ENCODE results near the gene TOM1L1.

TOM1L1 gene

DNA sequence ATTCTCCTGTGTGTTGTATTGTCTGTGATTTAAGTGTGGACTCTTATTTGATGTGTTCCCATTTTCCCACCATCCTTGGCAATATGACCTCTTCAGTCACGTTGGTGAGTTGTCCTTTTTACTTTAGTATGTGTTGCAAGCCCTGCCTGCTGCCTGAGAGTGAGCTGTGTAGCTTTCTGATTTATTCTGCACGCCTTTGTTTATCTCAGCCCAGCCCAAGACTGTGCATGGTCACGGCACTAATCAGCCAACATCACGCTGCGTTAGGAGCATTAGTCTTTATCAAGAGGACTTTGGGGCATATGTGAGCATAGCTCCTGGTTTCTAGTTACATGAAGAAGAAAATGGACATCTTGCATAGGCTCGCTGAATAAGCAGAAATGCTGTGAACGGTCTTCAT, 6.0 kb downstream of the TOM1L1 start:
- Histone ChIP-seq H3K36me3 (ENCODE audit: insufficient read depth, low read length) (peaks cover 5% of the 10 kb centered on the region; the same call in 1 of the 2 replicates), H3K9me3 (ENCODE audit: control insufficient read depth, insufficient read depth, low read length) (no peaks in the 10 kb centered on the region), H3K4me1 (ENCODE audit: insufficient read depth, low read length) (no peaks in the 10 kb centered on the region), H3K9ac (ENCODE audit: low read depth, low read length) (no peak overlapping the region)

- H3K9me3 ChIP-seq (ENCODE audit: control insufficient read depth, insufficient read depth, low read length), result no peaks in the 10 kb centered on the region
- H3K9ac ChIP-seq (ENCODE audit: low read depth, low read length), result no peak overlapping the region
- H3K36me3 ChIP-seq (ENCODE audit: insufficient read depth, low read length), result peaks cover 5% of the 10 kb centered on the region; the same call in 1 of the 2 replicates
- H3K4me1 ChIP-seq (ENCODE audit: insufficient read depth, low read length), result no peaks in the 10 kb centered on the region
Measured at GRCh38 chr17:54907376-54907775, 6.7 kb downstream of the TOM1L1 start.

DNA sequence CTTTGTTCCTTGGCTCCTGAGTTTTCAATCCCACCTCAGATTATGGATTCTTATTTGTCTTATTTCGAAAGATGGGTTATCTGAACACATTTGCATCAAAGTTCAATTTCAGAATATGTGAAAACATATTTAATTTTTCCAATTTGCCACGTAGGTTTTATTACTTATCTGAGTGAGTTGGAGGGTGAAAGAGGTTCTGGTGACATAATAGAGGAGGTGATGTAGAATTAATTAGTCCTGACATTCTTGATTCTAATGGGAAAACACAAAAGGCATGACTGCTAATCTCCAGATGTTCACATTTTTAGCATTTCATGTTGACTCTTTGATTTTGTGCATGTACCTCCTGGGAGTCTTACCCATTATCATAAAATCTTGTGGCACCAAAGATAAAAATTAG, 9.1 kb downstream of the TOM1L1 start:
- Histone ChIP-seq H3K4me1 (ENCODE audit: insufficient read depth, low read length) (no peaks in the 10 kb centered on the region), H3K9ac (ENCODE audit: low read depth, low read length) (no peak overlapping the region), H3K36me3 (ENCODE audit: insufficient read depth, low read length) (peaks cover 18% of the 10 kb centered on the region), H3K9me3 (ENCODE audit: control insufficient read depth, insufficient read depth, low read length) (no peaks in the 10 kb centered on the region)

DNA sequence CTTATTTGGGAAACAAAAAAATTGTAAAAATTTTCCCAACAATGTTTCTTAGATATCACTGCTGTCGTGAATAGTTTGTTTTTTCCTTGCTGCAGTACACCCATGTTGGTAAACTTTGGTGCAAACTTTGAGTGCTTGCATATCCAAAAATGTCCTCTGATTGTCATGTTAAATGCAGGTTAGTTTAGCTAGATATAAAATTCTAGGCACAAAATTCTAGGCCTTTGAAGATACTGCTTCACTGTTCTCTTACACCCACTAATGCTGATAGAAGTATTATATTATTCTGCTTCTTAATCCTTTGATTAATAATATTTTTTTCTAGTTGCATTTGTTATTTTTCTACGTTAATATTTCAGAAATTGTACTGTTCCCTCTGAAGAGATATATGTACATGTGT, 16.1 kb downstream of the TOM1L1 start:
- peaks cover 14% of the 10 kb centered on the region; the same call in 1 of the 2 replicates for H3K4me1 ChIP-seq (ENCODE audit: insufficient read depth, low read length)
- H3K9me3 ChIP-seq (ENCODE audit: control insufficient read depth, insufficient read depth, low read length), result peaks cover 6% of the 10 kb centered on the region
- H3K36me3 ChIP-seq (ENCODE audit: insufficient read depth, low read length), result peaks cover 31% of the 10 kb centered on the region
- H3K9ac ChIP-seq (ENCODE audit: low read depth, low read length), result no peak overlapping the region

DNA sequence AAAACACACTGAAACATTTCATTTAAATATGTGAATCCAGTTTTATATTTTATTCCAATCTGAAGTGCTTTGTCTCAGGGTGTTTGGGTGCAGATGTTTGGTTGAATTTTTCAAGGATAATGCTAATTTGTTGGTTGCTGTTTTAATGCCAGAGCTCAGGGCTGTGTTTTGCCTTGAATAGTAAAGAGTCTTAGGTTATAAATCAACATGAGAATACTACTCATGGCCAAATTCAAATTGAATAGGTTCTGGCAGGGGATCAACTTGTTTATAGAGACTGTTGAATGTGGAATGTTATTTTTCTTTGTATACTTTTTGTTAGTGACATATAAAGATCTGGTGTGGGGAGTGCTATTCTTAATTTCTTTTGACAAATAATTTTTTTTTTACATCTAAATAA, 18.8 kb downstream of the TOM1L1 start:
- Histone ChIP-seq H3K4me1 (ENCODE audit: insufficient read depth, low read length) (peaks cover 14% of the 10 kb centered on the region; the same call in 1 of the 2 replicates), H3K36me3 (ENCODE audit: insufficient read depth, low read length) (peaks cover 22% of the 10 kb centered on the region), H3K9me3 (ENCODE audit: control insufficient read depth, insufficient read depth, low read length) (peaks cover 6% of the 10 kb centered on the region), H3K9ac (ENCODE audit: low read depth, low read length) (no peak overlapping the region)

- Histone ChIP-seq H3K4me1 (ENCODE audit: insufficient read depth, low read length) (peaks cover 14% of the 10 kb centered on the region; the same call in 1 of the 2 replicates), H3K9me3 (ENCODE audit: control insufficient read depth, insufficient read depth, low read length) (peaks cover 6% of the 10 kb centered on the region), H3K9ac (ENCODE audit: low read depth, low read length) (no peak overlapping the region), H3K36me3 (ENCODE audit: insufficient read depth, low read length) (peaks cover 13% of the 10 kb centered on the region; the same call in 1 of the 2 replicates)
Measured at GRCh38 chr17:54920819-54921218, 20.2 kb downstream of the TOM1L1 start.

GRCh38 chr17:54924405-54924804, 23.8 kb downstream of the TOM1L1 start:
- Histone ChIP-seq H3K4me1 (ENCODE audit: insufficient read depth, low read length) (peaks cover 6% of the 10 kb centered on the region; the same call in 1 of the 2 replicates), H3K9me3 (ENCODE audit: control insufficient read depth, insufficient read depth, low read length) (no peaks in the 10 kb centered on the region), H3K9ac (ENCODE audit: low read depth, low read length) (no peak overlapping the region), H3K36me3 (ENCODE audit: insufficient read depth, low read length) (peaks cover 5% of the 10 kb centered on the region)

GRCh38 chr17:54927525-54927924, 26.9 kb downstream of the TOM1L1 start:
- Histone ChIP-seq H3K9me3 (ENCODE audit: control insufficient read depth, insufficient read depth, low read length) (no peaks in the 10 kb centered on the region), H3K4me1 (ENCODE audit: insufficient read depth, low read length) (peaks cover 3% of the 10 kb centered on the region; the same call in 1 of the 2 replicates), H3K36me3 (ENCODE audit: insufficient read depth, low read length) (peaks cover 17% of the 10 kb centered on the region), H3K9ac (ENCODE audit: low read depth, low read length) (no peak overlapping the region)

DNA sequence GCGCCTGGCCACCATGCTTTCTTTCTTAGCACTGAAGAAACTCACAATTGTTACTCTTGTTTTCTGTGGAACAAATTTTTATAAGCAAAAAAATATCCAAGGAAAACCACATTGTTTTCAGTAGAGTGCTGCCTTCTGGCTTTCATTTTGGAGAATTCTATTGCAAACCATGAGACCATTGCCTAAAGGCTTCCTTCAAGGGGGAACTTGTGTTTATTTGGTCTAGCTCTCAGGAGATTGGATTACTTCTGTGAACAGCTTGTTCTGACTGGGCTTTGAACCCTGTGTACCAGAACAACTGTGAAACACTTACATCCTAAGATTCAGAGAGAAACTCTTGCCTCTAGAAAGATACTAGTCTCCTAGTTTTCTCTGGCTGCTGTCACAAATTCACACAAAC, 32.1 kb downstream of the TOM1L1 start:
- no peak overlapping the region for H3K9ac ChIP-seq (ENCODE audit: low read depth, low read length)
- H3K9me3 ChIP-seq (ENCODE audit: control insufficient read depth, insufficient read depth, low read length), result no peaks in the 10 kb centered on the region
- no peaks in the 10 kb centered on the region for H3K4me1 ChIP-seq (ENCODE audit: insufficient read depth, low read length)
- peaks cover 43% of the 10 kb centered on the region for H3K36me3 ChIP-seq (ENCODE audit: insufficient read depth, low read length)

DNA sequence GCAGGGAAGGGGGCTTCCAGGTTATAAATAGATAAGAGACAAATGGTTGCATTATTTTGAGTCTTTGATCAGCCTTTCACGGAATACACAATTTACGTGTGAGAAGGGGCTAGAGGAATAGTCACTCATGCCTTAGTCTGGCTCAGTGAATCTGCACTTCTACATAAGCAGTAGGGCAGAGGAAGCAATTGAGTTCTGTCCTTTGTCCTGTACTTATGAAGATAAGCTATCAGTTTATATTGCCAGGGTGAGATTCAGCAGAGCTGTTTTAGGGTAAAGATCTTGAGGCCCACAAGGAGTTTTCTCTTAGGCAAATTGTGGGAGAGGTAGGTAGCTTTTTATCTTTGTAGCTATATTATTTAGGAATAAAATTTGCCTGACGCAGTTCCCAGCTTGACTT, 33.3 kb downstream of the TOM1L1 start:
- Histone ChIP-seq H3K36me3 (ENCODE audit: insufficient read depth, low read length) (peaks cover 42% of the 10 kb centered on the region), H3K4me1 (ENCODE audit: insufficient read depth, low read length) (no peaks in the 10 kb centered on the region), H3K9me3 (ENCODE audit: control insufficient read depth, insufficient read depth, low read length) (no peaks in the 10 kb centered on the region)

GRCh38 chr17:54935471-54935870, 34.8 kb downstream of the TOM1L1 start:
- H3K9ac ChIP-seq (ENCODE audit: low read depth, low read length), result no peak overlapping the region
- no peaks in the 10 kb centered on the region for H3K9me3 ChIP-seq (ENCODE audit: control insufficient read depth, insufficient read depth, low read length)
- no peaks in the 10 kb centered on the region for H3K4me1 ChIP-seq (ENCODE audit: insufficient read depth, low read length)
- H3K36me3 ChIP-seq (ENCODE audit: insufficient read depth, low read length), result peaks cover 40% of the 10 kb centered on the region

More for the DNA sequence above, 33.3 kb downstream of the TOM1L1 start:
- no peak overlapping the region for H3K9ac ChIP-seq (ENCODE audit: low read depth, low read length)

- no peaks in the 10 kb centered on the region for H3K9me3 ChIP-seq (ENCODE audit: control insufficient read depth, insufficient read depth, low read length)
- H3K36me3 ChIP-seq (ENCODE audit: insufficient read depth, low read length), result peaks cover 34% of the 10 kb centered on the region
- H3K9ac ChIP-seq (ENCODE audit: low read depth, low read length), result no peak overlapping the region
- no peaks in the 10 kb centered on the region for H3K4me1 ChIP-seq (ENCODE audit: insufficient read depth, low read length)
Measured at GRCh38 chr17:54937018-54937417, 36.4 kb downstream of the TOM1L1 start.

DNA sequence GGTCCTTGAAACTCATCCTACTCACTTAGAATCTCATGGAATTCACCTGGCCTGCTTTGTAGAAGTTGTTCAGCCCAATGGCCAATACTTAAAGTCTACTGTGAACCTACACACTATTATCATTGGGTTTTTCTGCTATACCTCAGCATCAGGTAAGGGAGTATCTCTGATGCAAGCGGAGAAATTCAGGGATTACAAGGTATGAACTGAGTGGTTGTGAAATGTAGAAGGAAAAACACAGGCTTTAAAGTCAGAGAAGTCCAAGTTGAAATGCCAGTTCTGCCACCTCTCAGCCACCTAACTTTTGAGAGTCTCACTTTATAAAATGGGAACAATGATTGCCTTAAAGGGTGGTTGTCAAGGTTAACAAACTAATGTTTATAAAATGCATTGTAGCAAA, 36.8 kb downstream of the TOM1L1 start:
- Histone ChIP-seq H3K9ac (ENCODE audit: low read depth, low read length) (no peak overlapping the region), H3K36me3 (ENCODE audit: insufficient read depth, low read length) (peaks cover 34% of the 10 kb centered on the region), H3K4me1 (ENCODE audit: insufficient read depth, low read length) (no peaks in the 10 kb centered on the region), H3K9me3 (ENCODE audit: control insufficient read depth, insufficient read depth, low read length) (no peaks in the 10 kb centered on the region)

GRCh38 chr17:54941285-54941684, 40.6 kb downstream of the TOM1L1 start:
- H3K36me3 ChIP-seq (ENCODE audit: insufficient read depth, low read length), result peaks cover 18% of the 10 kb centered on the region
- H3K4me1 ChIP-seq (ENCODE audit: insufficient read depth, low read length), result no peaks in the 10 kb centered on the region
- no peaks in the 10 kb centered on the region for H3K9me3 ChIP-seq (ENCODE audit: control insufficient read depth, insufficient read depth, low read length)
- H3K9ac ChIP-seq (ENCODE audit: low read depth, low read length), result no peak overlapping the region

GRCh38 chr17:54944796-54945195, 44.1 kb downstream of the TOM1L1 start:
- H3K36me3 ChIP-seq (ENCODE audit: insufficient read depth, low read length), result peaks cover 29% of the 10 kb centered on the region
- H3K4me1 ChIP-seq (ENCODE audit: insufficient read depth, low read length), result no peaks in the 10 kb centered on the region
- no peaks in the 10 kb centered on the region for H3K9me3 ChIP-seq (ENCODE audit: control insufficient read depth, insufficient read depth, low read length)
- H3K9ac ChIP-seq (ENCODE audit: low read depth, low read length), result no peak overlapping the region

- H3K36me3 ChIP-seq (ENCODE audit: insufficient read depth, low read length), result peaks cover 29% of the 10 kb centered on the region
- H3K9ac ChIP-seq (ENCODE audit: low read depth, low read length), result no peak overlapping the region
- H3K9me3 ChIP-seq (ENCODE audit: control insufficient read depth, insufficient read depth, low read length), result no peaks in the 10 kb centered on the region
- H3K4me1 ChIP-seq (ENCODE audit: insufficient read depth, low read length), result no peaks in the 10 kb centered on the region
Measured at GRCh38 chr17:54945231-54945630, 44.6 kb downstream of the TOM1L1 start.
